HL-60 (cell line): Measurements from ENCODE around the gene FBH1.

ENCODE experiments used
- DNase-seq, 2 experiments: peaks; one replicate each; pipeline ENCODE4 v3.0.0-alpha.2; 2010 to 2020; ENCODE audit warnings: low read depth in 1 of 2, low spot score in 1 of 2
- H3K27ac ChIP-seq: fragments of 250-450 bp; sonication (Bioruptor Pico); replicated peaks from 2 replicates; pipeline ENCODE4 v1.5.1; 2020; ENCODE audit warnings: mild to moderate bottlenecking, moderate library complexity
- H3K27me3 ChIP-seq: fragments of 250-450 bp; sonication (Bioruptor Pico); 2 replicates; pipeline ENCODE4 v1.5.1; 2021; ENCODE audit warnings: mild to moderate bottlenecking, moderate library complexity; ENCODE audit not compliant: insufficient read depth, poor library complexity, severe bottlenecking
- H3K4me3 ChIP-seq: replicated peaks from 2 replicates; pipeline ENCODE4 v1.5.1; 2011; ENCODE audit warnings: mild to moderate bottlenecking, control low read depth, low read length; ENCODE audit not compliant: insufficient read depth
- CTCF ChIP-seq: IDR thresholded peaks from one replicate; pipeline ENCODE4 v1.5.1; 2011; ENCODE audit warnings: low read length, control low read depth, inconsistent platforms; ENCODE audit not compliant: insufficient read depth
- GABPA ChIP-seq: IDR thresholded peaks from 2 replicates; pipeline ENCODE4 v1.6.1; 2012; ENCODE audit warnings: low read depth
- POLR2AphosphoS5 ChIP-seq: IDR thresholded peaks from 2 replicates; pipeline ENCODE4 v1.6.1; 2012; ENCODE audit warnings: low read depth
- REST ChIP-seq: IDR thresholded peaks from 2 replicates; pipeline ENCODE4 v1.6.1; 2012; ENCODE audit warnings: low read depth; ENCODE audit not compliant: insufficient replicate concordance
- SPI1 ChIP-seq: IDR thresholded peaks from 2 replicates; pipeline ENCODE4 v1.6.1; 2012; ENCODE audit warnings: low read depth, mild to moderate bottlenecking, borderline replicate concordance

FBH1 gene

GRCh38 chr10:5956146-5956936, 66.3 kb downstream of the FBH1 start:
- H3K27me3 ChIP-seq = no peaks in the 10 kb centered on the region
- no peak overlapping the region for H3K4me3 ChIP-seq
- no peak for DNase-seq
- TF ChIP-seq SPI1 (no peak), POLR2AphosphoS5 (no peak), REST (no peak), CTCF (no peak), GABPA (no peak)
- H3K27ac ChIP-seq = no peak overlapping the region

- Histone ChIP-seq H3K27ac (no peak overlapping the region), H3K4me3 (no peak overlapping the region), H3K27me3 (no peaks in the 10 kb centered on the region)
- no peak for DNase-seq
- TF ChIP-seq CTCF = no peak
- TF ChIP-seq SPI1 = no peak
- no peak for TF ChIP-seq GABPA
- no peak for TF ChIP-seq REST
- TF ChIP-seq POLR2AphosphoS5 = no peak
These were observed 68.0 kb downstream of the FBH1 start for GRCh38 chr10:5958077-5958476.

GRCh38 chr10:5958675-5959074, 68.6 kb downstream of the FBH1 start:
- TF ChIP-seq POLR2AphosphoS5 = no peak
- Histone ChIP-seq H3K27ac (no peak overlapping the region), H3K4me3 (no peak overlapping the region), H3K27me3 (no peaks in the 10 kb centered on the region)
- DNase-seq = no peak

GRCh38 chr10:5959142-5959541, 69.1 kb downstream of the FBH1 start:
- no peak overlapping the region for H3K27ac ChIP-seq
- no peak for DNase-seq
- no peak overlapping the region for H3K4me3 ChIP-seq
- no peaks in the 10 kb centered on the region for H3K27me3 ChIP-seq
- TF ChIP-seq REST = no peak
- TF ChIP-seq CTCF = no peak
